Nephron (organoid): ENCODE data around the gene XYLB.
"Not testable (repeated sequence)": the region's sequence is repeated elsewhere in the genome, so short reads cannot be mapped to it uniquely, and the experiment has no call there.

Experiments used
- H3K27ac Mint-ChIP-seq, 3 experiments: 2 replicates each; pipeline ENCODE4 v1.8.0; 2020; ENCODE audit warnings: mixed read lengths in 3 of 3, mild to moderate bottlenecking in 2 of 3, moderate library complexity in 1 of 3
- H3K27me3 Mint-ChIP-seq: 2 replicates; pipeline ENCODE4 v1.8.0; 2021; ENCODE audit warnings: low read depth, mild to moderate bottlenecking, moderate library complexity, mixed read lengths
- H3K36me3 Mint-ChIP-seq: 2 replicates; pipeline ENCODE4 v1.8.0; 2020; ENCODE audit warnings: low read depth, mixed read lengths
- H3K4me1 Mint-ChIP-seq: 2 replicates; pipeline ENCODE4 v1.8.0; 2020; ENCODE audit warnings: mixed read lengths
- H3K4me3 Mint-ChIP-seq, 3 experiments: 2 replicates each; pipeline ENCODE4 v1.8.0; 2020; ENCODE audit warnings: mild to moderate bottlenecking in 3 of 3, mixed read lengths in 3 of 3, moderate library complexity in 2 of 3
- H3K9me3 Mint-ChIP-seq: 2 replicates; pipeline ENCODE4 v1.8.0; 2020; ENCODE audit warnings: mixed read lengths
- TF ChIP-seq, protein P1 (sequence below), 3 experiments: fragments of 200-600 bp; sonication (generic); IDR thresholded peaks; one replicate each; pipeline ENCODE4 v1.5.0; 2021; ENCODE audit warnings: antibody characterized with exemption in 3 of 3; ENCODE audit not compliant: unreplicated experiment in 3 of 3

The XYLB gene

DNA sequence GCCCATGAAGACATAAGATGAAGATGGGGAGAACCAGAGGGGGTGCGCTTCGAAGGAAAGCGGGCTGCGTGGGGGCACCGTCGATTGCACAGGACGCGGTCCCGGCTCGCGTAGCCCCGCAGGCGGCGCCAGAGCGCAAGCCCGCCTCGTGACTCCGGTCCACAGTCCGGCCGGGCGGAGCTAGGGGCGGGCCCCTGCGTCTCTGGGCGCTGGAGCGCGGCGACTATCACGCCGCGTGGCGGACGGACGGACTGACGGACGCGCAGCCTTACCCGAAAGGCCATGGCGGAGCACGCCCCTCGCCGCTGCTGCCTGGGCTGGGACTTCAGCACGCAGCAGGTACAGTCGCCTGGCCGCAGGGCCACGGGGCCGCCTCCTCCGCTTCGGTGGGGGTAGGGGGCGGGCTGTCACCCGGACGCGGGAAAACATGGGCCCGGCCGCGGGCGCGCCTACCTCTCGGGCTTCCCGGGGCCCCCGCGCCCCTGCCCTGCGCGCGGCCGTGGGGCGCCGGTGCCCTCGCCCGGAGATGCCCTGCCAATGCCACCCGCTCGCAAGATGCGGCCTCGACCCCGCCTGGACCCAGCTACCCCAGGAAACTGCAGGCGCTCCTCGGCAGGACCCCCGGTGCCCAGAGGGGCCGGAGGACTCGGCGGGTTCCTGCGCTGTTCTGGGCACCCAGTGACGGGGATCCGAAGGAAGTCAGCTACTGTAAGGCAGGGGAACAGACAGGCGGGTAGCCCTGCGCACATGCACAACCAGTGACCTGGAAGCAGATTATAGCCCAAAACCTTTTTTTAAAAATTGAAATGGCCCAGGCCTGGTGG lies at the start of gene XYLB:
XYLB (plus strand) TSS at position 199 of the 824 bp plus-strand sequence; CDS start at position 283, 84 bp downstream.
- Mint-ChIP-seq H3K27me3 (peaks cover 17% of the 10 kb centered on the region), H3K4me1 (no peaks in the 10 kb centered on the region), H3K9me3 (peaks cover 4% of the 10 kb centered on the region), H3K36me3 (peaks cover 7% of the 10 kb centered on the region), H3K27ac (peak within 1 kb of the TSS in 1 of 3 experiments; percentile 63), H3K4me3 (peak within 1 kb of the TSS; percentile 84 to 90 (median 89))
- TF ChIP-seq, protein P1, sequence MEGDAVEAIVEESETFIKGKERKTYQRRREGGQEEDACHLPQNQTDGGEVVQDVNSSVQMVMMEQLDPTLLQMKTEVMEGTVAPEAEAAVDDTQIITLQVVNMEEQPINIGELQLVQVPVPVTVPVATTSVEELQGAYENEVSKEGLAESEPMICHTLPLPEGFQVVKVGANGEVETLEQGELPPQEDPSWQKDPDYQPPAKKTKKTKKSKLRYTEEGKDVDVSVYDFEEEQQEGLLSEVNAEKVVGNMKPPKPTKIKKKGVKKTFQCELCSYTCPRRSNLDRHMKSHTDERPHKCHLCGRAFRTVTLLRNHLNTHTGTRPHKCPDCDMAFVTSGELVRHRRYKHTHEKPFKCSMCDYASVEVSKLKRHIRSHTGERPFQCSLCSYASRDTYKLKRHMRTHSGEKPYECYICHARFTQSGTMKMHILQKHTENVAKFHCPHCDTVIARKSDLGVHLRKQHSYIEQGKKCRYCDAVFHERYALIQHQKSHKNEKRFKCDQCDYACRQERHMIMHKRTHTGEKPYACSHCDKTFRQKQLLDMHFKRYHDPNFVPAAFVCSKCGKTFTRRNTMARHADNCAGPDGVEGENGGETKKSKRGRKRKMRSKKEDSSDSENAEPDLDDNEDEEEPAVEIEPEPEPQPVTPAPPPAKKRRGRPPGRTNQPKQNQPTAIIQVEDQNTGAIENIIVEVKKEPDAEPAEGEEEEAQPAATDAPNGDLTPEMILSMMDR (IDR thresholded peaks at IDR 0.05; ENCODE audit: unreplicated experiment in 3 of 3): peak; percentile 81 to 86 (median 84)

DNA sequence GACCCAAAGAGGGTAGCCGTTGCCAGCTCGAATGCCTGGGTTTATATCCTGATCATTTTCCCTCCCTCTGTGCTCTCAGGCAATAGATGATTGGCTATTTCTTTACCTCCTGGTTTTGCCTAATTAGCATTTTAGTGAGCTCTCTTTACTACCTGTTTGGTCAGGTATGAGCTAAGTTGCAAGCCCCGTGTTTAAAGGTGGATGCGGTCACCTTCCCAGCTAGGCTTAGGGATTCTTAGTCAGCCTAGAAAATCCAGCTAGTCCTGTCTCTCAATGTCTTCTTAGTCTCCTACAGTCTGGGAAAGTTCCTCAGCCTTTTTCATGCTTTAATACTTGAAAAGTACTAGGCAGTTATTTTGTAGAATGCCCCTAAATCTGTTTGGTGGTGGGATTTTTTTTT lies 49.5 kb upstream of the XYLB start:
- H3K27me3 Mint-ChIP-seq, H3K36me3 Mint-ChIP-seq, H3K4me1 Mint-ChIP-seq, H3K4me3 Mint-ChIP-seq, H3K9me3 Mint-ChIP-seq, H3K27ac Mint-ChIP-seq: not testable (repeated sequence)

DNA sequence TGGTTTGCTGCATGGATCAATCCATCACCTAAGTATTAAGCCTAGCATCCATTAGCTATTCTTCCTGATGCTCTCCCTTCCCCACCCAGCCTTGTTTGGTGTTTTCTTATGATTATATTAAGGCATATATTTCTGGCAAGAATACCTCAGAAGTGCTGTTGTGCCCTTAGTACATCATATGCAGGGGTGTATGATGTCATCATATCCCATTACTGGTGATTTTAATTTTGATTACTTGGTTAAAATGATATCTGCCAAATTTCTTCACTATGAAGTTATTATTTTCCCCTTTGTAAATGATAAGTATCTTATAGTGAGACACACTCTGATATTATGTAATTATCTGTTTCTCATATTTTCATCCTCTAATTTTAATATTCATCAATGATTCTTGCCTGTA lies 49.0 kb upstream of the XYLB start:
- H3K4me1 Mint-ChIP-seq: no peaks in the 10 kb centered on the region
- no peaks in the 10 kb centered on the region for H3K9me3 Mint-ChIP-seq
- no peak overlapping the region for H3K4me3 Mint-ChIP-seq
- TF ChIP-seq, protein P1 (IDR thresholded peaks at IDR 0.05; ENCODE audit: unreplicated experiment in 3 of 3): no peak
- peaks cover 4% of the 10 kb centered on the region for H3K27me3 Mint-ChIP-seq
- no peaks in the 10 kb centered on the region for H3K36me3 Mint-ChIP-seq
- H3K27ac Mint-ChIP-seq: no peak overlapping the region

DNA sequence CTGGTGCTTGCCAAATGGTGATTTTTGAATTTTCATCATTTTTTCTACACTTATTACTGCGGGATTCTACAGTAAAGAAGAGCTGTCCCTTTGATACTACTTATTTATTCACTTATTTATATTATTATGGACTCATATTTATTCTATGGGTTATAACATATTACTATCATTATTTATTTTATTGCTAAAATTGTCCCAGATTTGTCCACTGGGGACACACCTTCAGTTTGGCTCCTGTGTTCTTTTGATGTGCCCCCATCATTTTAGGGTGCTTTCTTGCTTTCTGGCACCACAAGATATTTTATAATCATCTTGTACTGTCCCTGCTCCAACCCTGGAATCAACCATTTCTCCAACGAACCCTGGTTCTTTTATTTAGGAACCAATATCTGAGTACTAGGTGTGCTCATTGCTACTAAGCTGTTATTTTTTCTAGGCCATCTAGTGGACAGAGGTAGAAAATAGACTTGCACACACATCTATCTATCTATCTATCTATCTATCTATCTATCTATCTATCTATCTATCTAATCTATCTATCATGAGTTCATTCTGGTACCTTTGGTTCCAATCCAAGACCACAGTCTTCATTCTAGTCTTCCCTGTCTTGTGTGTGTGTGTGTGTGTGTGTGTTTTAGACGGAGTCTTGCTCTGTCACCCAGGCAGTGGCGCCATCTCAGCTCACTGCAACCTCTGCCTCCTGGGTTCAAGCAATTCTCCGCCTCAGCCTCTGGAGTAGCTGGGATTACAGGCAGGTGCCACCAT lies 48.5 kb upstream of the XYLB start:
- TF ChIP-seq, protein P1 (IDR thresholded peaks at IDR 0.05; ENCODE audit: unreplicated experiment in 3 of 3): peak; percentile 31 to 40 (median 33)
- no peak overlapping the region for H3K27ac Mint-ChIP-seq
- H3K36me3 Mint-ChIP-seq: no peaks in the 10 kb centered on the region
- no peak overlapping the region for H3K4me3 Mint-ChIP-seq
- no peaks in the 10 kb centered on the region for H3K4me1 Mint-ChIP-seq
- H3K9me3 Mint-ChIP-seq: no peaks in the 10 kb centered on the region
- H3K27me3 Mint-ChIP-seq: peaks cover 4% of the 10 kb centered on the region

DNA sequence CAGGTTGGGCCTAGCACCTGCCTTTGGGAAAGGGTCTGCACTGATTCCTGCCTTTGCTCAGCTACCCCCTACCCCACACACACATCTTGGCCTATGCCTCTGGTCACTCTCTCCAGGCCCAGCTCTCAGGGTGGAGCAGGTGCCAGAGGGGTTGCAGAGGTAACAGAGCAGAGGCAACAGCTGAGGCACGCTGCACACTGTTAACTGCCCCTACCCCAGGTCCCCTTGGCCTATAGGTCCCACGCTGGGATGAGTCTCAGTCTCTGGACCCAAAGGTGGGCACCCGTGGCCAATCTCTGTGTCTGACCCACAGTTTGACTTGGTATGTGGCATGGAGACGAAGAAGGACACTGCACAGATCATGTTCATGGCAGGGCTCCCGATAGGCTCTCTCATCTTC lies 39.6 kb upstream of the XYLB start:
- Mint-ChIP-seq H3K27me3 (peaks cover 2% of the 10 kb centered on the region), H3K9me3 (peaks cover 7% of the 10 kb centered on the region), H3K4me1 (no peaks in the 10 kb centered on the region), H3K27ac (no peak overlapping the region), H3K36me3 (no peaks in the 10 kb centered on the region), H3K4me3 (no peak overlapping the region)
- TF ChIP-seq, protein P1 (IDR thresholded peaks at IDR 0.05; ENCODE audit: unreplicated experiment in 3 of 3): no peak

DNA sequence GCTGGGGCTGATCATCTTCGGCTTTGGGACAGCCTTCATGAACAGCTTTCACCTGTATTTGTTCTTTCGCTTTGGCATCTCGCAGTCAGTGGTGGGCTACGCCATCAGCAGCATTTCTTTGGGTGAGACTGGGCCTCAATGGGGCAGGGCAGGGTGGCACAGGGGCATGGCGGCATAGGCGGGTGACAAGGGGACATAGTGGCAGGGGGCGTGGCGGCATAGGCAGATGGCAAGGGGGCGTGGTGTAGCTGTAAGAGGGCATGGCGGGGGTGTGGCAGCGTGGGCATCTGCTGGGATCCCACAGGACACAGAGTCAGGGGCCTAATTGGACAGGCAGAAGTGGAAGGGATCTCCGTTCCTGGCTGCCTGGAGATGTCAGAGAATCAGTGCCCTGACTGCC lies 39.0 kb upstream of the XYLB start:
- TF ChIP-seq, protein P1 (IDR thresholded peaks at IDR 0.05; ENCODE audit: unreplicated experiment in 3 of 3): no peak
- Mint-ChIP-seq H3K9me3 (peaks cover 7% of the 10 kb centered on the region), H3K4me3 (no peak overlapping the region), H3K27me3 (peaks cover 4% of the 10 kb centered on the region), H3K4me1 (no peaks in the 10 kb centered on the region), H3K27ac (no peak overlapping the region), H3K36me3 (no peaks in the 10 kb centered on the region)
